Subcutaneous abdominal adipose tissue (tissue), 5 donors: ENCODE measurements around the gene ZFAND3.

Experiments used
- H3K27ac ChIP-seq: one replicate; pipeline ENCODE4 v1.7.0; 2013; ENCODE audit warnings: low read depth, mild to moderate bottlenecking, inconsistent platforms, low read length, moderate library complexity
- H3K27me3 ChIP-seq, 5 donors: one replicate each; pipeline ENCODE4 v1.7.0; 2013; ENCODE audit warnings: low read length in 5 of 5, inconsistent platforms in 1 of 5; ENCODE audit not compliant: control insufficient read depth in 5 of 5, insufficient read depth in 4 of 5
- H3K36me3 ChIP-seq, 5 donors: one replicate each; pipeline ENCODE4 v1.7.0; 2013; ENCODE audit warnings: low read length in 5 of 5; ENCODE audit not compliant: control insufficient read depth in 5 of 5, insufficient read depth in 5 of 5
- H3K4me1 ChIP-seq, 5 donors: one replicate each; pipeline ENCODE4 v1.7.0; 2013; ENCODE audit warnings: low read length in 5 of 5, mild to moderate bottlenecking in 3 of 5, moderate library complexity in 1 of 5; ENCODE audit not compliant: control insufficient read depth in 5 of 5, insufficient read depth in 5 of 5
- H3K4me3 ChIP-seq, 5 donors: one replicate each; pipeline ENCODE4 v1.7.0; 2013; ENCODE audit warnings: low read length in 5 of 5, low read depth in 1 of 5
- H3K9ac ChIP-seq, 5 donors: one replicate each; pipeline ENCODE4 v1.7.0; 2013; ENCODE audit warnings: low read length in 5 of 5, mild to moderate bottlenecking in 4 of 5, moderate library complexity in 3 of 5
- H3K9me3 ChIP-seq, 5 donors: one replicate each; pipeline ENCODE4 v1.7.0; 2013; ENCODE audit warnings: low read length in 5 of 5; ENCODE audit not compliant: control insufficient read depth in 5 of 5
- donor health status: healthy.
- donor health status: healthy.
- donor health status: healthy.
- donor health status: healthy.
- donor health status: healthy.

The ZFAND3 gene

GRCh38 chr6:38144365-38144945 lies 324.9 kb downstream of the ZFAND3 start:
- H3K27me3 ChIP-seq = no peaks in the 10 kb centered on the region
- H3K27ac ChIP-seq = no peak overlapping the region
- H3K9ac ChIP-seq = no peak overlapping the region
- peaks cover 2 to 7% (median 5%) of the 10 kb centered on the region in 5 donors for H3K36me3 ChIP-seq
- no peak overlapping the region for H3K4me3 ChIP-seq
- no peaks in the 10 kb centered on the region for H3K9me3 ChIP-seq
- H3K4me1 ChIP-seq = peaks cover 0 to 11% (median 8%) of the 10 kb centered on the region in 5 donors

GRCh38 chr6:38146021-38146733 lies 326.6 kb downstream of the ZFAND3 start:
- no peak overlapping the region for H3K27ac ChIP-seq
- H3K9me3 ChIP-seq = no peaks in the 10 kb centered on the region
- no peak overlapping the region for H3K4me3 ChIP-seq

GRCh38 chr6:38146734-38147027 lies 327.2 kb downstream of the ZFAND3 start:
- peaks cover 4 to 13% (median 7%) of the 10 kb centered on the region in 5 donors for H3K36me3 ChIP-seq
- no peak overlapping the region for H3K4me3 ChIP-seq
- H3K9ac ChIP-seq = no peak overlapping the region
- peaks cover 0 to 15% (median 8%) of the 10 kb centered on the region in 5 donors for H3K4me1 ChIP-seq
- no peaks in the 10 kb centered on the region for H3K9me3 ChIP-seq
- H3K27me3 ChIP-seq = no peaks in the 10 kb centered on the region
- H3K27ac ChIP-seq = no peak overlapping the region

More at GRCh38 chr6:38146021-38146733, 326.6 kb downstream of the ZFAND3 start:
- no peaks in the 10 kb centered on the region for H3K27me3 ChIP-seq
- peaks cover 4 to 8% (median 6%) of the 10 kb centered on the region in 5 donors for H3K36me3 ChIP-seq
- H3K9ac ChIP-seq = no peak overlapping the region
- peaks cover 0 to 15% (median 8%) of the 10 kb centered on the region in 5 donors for H3K4me1 ChIP-seq

GRCh38 chr6:38148606-38149005 lies 329.1 kb downstream of the ZFAND3 start:
- Histone ChIP-seq H3K9ac (no peak overlapping the region), H3K27me3 (no peaks in the 10 kb centered on the region), H3K9me3 (no peaks in the 10 kb centered on the region), H3K27ac (no peak overlapping the region), H3K4me3 (no peak overlapping the region), H3K36me3 (peaks cover 4 to 32% (median 19%) of the 10 kb centered on the region in 5 donors), H3K4me1 (peaks cover 0 to 17% (median 7%) of the 10 kb centered on the region in 5 donors)

- Histone ChIP-seq H3K4me1 (peaks cover 0 to 25% (median 8%) of the 10 kb centered on the region in 5 donors), H3K9ac (no peak overlapping the region), H3K27ac (no peak overlapping the region), H3K27me3 (no peaks in the 10 kb centered on the region), H3K9me3 (no peaks in the 10 kb centered on the region), H3K36me3 (peaks cover 4 to 36% (median 21%) of the 10 kb centered on the region in 5 donors), H3K4me3 (no peak overlapping the region)
These were observed 330.0 kb downstream of the ZFAND3 start for GRCh38 chr6:38149531-38149930.

- peaks cover 4 to 35% (median 19%) of the 10 kb centered on the region in 5 donors for H3K36me3 ChIP-seq
- no peaks in the 10 kb centered on the region for H3K27me3 ChIP-seq
- no peak overlapping the region for H3K9ac ChIP-seq
- H3K9me3 ChIP-seq = no peaks in the 10 kb centered on the region
- peaks cover 0 to 30% (median 13%) of the 10 kb centered on the region in 5 donors for H3K4me1 ChIP-seq
- H3K4me3 ChIP-seq = no peak overlapping the region
- no peak overlapping the region for H3K27ac ChIP-seq
These were observed 330.5 kb downstream of the ZFAND3 start for GRCh38 chr6:38150021-38150420.

GRCh38 chr6:38150681-38151296 lies 331.3 kb downstream of the ZFAND3 start:
- peaks cover 0 to 37% (median 20%) of the 10 kb centered on the region in 5 donors for H3K4me1 ChIP-seq
- no peaks in the 10 kb centered on the region for H3K27me3 ChIP-seq
- no peaks in the 10 kb centered on the region for H3K9me3 ChIP-seq
- no peak overlapping the region for H3K9ac ChIP-seq
- H3K27ac ChIP-seq = no peak overlapping the region
- H3K4me3 ChIP-seq = no peak overlapping the region
- H3K36me3 ChIP-seq = peaks cover 4 to 34% (median 17%) of the 10 kb centered on the region in 5 donors

- Histone ChIP-seq H3K27me3 (no peaks in the 10 kb centered on the region), H3K9ac (no peak overlapping the region), H3K4me3 (no peak overlapping the region), H3K4me1 (peaks cover 0 to 38% (median 21%) of the 10 kb centered on the region in 5 donors), H3K36me3 (peaks cover 0 to 34% (median 17%) of the 10 kb centered on the region in 5 donors), H3K9me3 (no peaks in the 10 kb centered on the region), H3K27ac (no peak overlapping the region)
These were observed 332.3 kb downstream of the ZFAND3 start for GRCh38 chr6:38151580-38152500.

- no peak overlapping the region for H3K27ac ChIP-seq
- H3K36me3 ChIP-seq = peaks cover 0 to 34% (median 17%) of the 10 kb centered on the region in 5 donors
- H3K27me3 ChIP-seq = no peaks in the 10 kb centered on the region
- H3K4me1 ChIP-seq = peaks cover 0 to 38% (median 21%) of the 10 kb centered on the region in 5 donors
- no peak overlapping the region for H3K9ac ChIP-seq
- no peaks in the 10 kb centered on the region for H3K9me3 ChIP-seq
- H3K4me3 ChIP-seq = no peak overlapping the region
These were observed 333.1 kb downstream of the ZFAND3 start for GRCh38 chr6:38152620-38153019.
